GM19324 (cell line): Measurements from ENCODE around the gene PRKG1.
"Not testable (repeated sequence)": the region's sequence is repeated elsewhere in the genome, so short reads cannot be mapped to it uniquely, and the experiment has no call there.

Experiments used
- ATAC-seq: cut with Tn5 transposase; IDR thresholded peaks from one replicate; pipeline ENCODE4 v1.9.1; 2021; ENCODE audit warnings: mild to moderate bottlenecking, moderate library complexity; ENCODE audit not compliant: unreplicated experiment, low FRiP score

Gene PRKG1

DNA sequence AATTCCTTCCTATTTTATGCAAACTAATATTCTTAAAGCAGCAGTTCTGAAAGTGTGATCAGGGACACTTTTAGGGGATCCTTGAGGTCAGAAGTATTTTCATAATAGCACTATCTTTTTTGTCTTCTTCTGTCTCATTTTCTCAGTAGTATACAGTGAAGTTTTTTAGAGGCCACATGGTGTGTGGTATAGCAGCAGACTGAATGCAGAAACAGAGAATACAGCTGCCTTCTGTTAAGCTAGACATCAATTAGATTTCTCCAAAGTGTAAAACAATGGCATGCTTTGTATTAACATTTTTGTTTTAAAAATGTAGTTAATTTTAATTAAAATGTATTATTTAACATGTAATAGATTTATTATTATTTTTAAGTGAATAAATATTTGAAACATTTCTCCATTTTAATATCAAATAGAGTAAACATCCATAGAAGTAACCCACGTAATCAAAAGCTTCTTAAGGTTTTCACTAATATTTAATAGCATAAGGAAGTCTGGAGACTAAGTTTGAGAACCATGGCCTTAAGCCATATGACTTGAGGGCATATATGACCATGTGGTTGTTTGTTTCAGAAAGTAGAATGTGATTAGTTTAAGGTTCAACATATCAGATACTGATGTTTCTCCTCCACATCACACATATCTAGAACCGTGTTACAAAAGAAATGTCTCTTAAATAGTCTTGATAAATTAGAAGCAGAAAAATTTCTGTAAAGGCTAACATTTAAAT lies 94.0 kb downstream of the PRKG1 start:
- ATAC-seq: no peak

DNA sequence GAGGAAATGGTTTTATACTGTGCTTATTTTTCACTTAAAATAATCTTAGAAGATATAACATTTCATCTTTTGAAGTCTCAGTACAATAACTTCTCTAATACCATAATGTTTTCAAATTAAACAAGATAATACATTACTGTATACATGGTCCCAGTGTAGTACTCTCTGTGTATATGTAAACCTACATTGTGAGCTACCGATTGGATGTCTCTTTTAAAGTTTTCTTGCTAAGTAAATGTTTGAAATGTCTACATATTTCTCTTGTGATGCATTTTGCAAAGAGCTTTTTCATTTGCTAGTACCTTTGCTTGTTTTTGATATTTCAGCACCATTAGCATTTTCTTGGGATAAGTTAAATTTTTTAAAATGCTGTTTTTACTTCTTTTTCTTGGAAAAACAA lies 94.8 kb downstream of the PRKG1 start:
- no peak for ATAC-seq

DNA sequence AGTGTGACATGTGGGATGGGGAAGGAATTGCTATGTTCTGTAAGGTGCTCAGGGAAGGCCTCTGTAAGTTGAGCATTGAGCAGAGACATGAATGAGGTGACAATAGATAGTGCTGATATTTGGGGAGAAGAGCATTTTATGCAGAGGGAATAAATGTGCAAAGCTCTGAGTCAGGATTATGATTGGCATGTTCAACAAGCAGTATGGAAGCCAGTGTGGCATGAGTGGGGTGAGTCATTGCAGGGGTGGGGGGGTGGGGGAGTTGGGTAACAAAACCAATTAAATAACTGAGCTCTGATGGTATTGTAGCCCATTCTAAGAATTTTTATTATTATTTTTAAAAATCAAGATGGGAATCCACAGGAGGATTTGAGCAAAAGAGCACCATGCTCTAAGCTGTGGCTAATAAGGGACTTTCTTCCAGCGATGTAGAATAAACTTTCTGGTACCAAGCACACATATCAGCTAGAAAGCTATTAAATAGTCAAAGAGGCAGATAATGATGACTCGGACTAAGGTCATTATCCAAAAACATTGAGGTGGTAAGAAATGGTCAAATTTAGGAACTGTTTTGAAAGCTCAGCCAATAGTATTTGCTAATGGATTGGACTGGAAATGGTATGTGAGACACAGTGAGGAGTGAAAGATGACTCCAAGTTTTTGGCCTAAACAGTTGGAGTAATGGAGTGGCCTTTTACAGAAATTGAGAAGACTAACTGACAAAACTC lies 96.4 kb downstream of the PRKG1 start:
- ATAC-seq: no peak

DNA sequence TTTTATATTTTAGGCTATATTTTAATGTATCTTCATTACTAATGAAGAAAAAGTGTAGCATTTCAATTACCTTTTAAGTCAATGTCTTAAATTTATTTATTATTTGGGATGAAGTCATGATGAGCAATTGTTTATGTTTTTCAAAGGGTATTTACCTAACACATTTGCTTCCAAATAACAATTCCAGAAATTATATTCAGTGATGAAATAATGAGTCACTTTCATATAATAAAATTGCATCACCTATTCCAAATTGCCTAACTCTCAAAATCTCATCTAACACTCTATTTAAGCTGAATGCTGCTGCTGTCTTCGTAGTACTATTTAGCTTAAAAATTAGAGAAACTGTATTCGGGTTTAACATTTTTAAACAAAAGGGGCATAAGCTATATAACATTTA lies 97.7 kb downstream of the PRKG1 start:
- ATAC-seq: no peak

DNA sequence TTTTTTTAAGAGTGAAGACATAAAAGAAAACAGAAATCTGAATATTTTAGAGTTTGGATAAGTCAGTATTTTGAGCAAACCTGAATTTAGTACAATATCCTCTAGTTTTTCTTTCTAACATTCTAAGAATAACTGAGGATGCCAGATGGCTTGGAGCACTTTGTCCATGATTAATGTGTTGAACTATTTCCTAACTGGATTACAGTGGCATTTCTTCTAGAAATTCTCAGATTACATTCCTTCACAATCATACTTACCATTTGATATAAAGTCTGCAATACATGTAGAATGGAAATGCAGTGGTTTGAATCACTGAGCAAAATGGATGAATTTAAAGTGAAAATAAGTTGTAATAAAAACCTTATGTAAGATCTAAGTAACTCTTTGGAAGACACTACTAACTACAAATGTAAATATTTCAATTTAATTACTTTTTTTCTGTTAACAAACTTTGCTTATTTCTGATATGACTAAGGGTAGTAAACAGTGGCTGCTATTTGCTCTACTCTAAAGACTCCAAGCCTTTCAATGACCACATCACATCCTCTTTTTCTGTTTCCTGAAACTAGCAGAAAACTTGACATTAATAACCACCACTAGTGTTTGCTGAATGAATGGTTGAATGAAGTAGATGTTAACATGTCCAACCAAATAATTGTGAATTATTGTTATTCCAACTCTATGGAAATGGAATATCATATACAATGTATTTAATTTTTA lies 102.8 kb downstream of the PRKG1 start:
- no peak for ATAC-seq

DNA sequence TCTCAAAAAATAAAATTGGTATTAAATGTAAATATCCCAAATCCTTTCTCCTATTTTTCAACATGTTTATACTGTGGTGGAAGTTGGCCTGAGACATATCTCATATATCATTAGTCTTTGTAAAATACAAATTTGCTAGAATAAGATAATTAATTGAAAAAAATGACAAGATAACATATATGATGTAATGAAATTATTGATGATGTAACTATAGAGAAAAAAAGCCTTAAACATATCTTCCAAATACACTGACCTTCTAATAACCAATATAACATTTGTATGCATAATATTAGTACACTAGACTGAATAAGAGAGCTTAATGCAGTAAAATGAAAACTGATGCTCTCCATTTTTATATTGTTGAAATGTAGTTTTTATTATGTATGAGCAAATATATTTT lies 104.3 kb downstream of the PRKG1 start:
- ATAC-seq: no peak

DNA sequence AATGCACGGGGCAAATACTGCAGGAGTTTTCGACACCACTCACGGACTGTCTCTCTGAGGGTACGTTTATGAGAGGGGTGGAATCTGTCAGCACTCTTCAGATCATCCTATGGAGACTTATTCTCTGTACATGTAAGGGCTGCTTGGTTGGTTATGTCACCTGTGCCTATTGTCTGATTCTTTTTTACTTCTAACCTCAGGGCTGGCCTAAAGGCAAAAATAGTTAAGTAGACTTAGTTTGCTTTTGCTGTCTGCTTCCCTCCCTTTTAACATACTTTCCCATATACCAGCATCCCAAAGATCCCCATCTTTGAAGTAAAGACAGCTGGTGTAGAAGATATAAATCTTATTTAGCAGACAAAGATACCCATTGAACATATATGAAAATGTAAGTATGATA lies 105.9 kb downstream of the PRKG1 start:
- ATAC-seq: no peak

DNA sequence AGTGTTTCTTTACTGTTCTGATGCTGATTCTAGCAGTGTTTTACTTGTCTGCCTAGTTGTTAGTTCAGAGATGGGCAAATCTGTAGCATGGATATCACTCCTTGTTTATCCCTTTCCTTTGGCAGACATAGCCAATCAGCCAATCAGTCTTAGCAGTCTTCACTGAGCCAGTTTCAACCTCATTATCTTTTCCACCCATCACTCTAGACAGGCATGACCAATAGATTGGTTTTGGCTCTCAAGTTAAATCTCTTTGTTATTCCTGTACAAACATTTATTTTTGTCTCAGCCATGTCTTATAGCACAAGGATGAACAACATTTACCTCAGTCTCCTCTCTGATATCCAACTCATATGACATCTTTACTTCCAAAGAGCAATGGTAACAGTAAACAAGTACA lies 109.5 kb downstream of the PRKG1 start:
- ATAC-seq: no peak

DNA sequence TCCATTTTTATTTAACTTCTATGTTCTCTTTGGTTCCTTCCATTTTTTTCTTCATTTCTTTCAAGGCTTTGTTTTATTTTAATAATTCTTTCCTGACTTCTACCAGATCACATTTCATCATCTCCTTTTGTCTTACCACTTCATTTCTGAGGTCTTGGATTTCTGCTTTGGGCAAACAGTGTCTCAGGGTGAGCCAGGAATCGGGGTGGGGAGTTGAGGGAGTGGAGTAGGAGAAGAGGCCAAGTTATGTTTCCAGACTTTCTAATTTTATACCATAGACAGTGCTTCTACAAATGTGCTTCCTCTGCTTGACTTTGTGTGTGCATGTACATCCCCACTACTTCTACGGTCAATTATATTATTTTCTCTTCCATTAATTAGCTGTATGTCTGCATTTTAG lies 112.1 kb downstream of the PRKG1 start:
- ATAC-seq: no peak

DNA sequence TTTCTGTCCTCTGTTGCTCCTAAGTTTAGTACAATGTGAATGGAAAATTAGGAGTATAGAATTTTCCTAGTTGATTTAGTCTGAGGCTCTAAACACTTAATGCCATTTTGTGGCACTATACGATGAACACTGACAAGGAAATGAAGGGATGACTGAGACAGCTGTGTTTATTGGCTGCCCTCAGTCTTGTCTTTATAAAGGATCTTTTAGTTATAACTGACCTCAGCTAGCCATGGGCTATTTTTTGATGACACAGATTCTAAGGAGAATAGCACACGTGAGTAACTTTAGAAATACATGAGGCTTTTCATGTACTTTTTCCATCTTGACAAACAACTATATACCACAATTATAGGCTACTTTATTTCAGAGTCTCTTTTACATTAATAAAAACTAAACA lies 113.7 kb downstream of the PRKG1 start:
- no peak for ATAC-seq

DNA sequence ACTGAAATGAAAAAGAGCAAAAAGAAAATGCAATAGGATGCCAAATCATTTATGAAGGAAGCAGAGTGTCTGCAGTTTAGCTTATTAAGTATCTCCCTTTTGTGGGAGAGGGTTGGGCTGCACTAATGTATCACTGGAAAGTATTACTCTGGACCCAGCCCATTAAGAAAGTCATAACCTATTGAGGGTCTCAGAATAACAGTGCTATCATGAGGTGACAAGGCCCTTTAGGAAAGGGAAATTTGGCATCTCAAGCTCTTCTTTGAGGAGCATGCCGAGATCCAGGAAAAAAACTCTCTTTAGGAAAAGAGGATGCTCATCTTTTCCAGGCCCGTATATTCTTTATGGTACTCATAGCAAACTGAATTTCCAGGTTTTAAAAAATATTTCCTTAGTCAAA lies 114.6 kb downstream of the PRKG1 start:
- ATAC-seq: no peak

DNA sequence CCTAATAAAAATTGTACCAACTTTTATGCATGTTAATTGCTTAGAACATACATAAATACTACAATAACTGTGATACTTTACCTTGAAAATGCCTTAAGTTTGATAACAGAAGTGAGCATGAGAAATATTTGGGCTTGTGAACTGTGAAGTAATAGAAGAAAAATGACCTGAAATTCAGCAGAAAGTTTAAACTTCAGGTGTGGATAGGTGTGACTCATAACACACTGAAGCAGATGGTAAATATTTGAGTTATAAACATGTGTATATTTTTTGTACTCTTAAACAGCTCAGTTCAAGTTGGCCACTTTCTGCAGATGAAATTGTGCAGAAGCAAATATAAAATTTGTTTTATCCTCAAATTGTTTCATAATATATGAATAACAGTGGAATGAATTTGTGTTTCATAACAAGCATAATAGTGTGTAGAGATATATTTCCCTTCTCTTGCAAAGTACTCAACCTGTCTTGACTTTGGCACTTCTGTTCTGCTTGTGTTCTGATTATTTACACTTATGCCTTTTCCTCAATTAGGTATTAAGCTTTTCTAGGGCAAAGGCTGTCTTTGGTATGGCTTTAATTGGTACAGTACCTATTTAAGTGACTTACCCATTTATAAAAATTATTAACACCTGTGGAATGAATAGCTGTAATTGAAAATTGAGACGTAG lies 122.4 kb downstream of the PRKG1 start:
- no peak for ATAC-seq

DNA sequence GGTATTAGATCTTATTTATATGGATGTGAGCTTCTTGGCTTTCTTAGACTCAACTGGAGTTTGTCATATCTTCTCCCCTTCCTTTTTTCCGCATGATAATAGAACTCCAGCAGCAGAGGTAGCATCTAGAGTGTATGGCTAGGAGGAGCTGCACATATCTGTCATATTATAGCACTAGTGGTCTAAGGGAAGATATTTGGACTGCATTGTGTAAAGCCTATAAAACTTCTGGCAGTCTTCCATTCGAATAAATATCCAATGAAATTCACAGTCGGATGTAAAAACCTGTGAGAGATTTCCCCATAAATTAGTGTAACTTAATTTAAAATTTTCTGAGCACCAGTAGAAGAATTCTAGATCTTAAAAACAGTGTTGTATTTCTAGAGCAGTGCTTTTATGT lies 123.9 kb downstream of the PRKG1 start:
- no peak for ATAC-seq

DNA sequence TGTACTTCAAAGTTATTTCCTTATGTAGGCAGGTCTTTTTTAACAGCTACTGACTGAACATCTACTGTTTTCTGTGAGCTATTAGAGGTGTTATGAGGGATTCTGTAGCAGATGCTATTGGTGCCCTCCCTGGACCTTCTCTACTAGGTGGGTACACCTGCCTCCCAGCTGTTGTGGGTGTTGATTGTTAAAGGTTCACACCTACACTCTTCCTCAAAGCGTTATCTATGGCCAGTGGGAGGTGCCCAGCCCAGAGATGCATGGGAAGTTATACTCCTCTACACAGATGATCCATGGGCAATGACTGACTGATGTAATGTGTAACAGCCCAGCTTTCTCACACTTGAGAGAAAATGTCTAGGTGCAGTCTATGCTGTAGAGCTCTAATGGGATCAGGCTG lies 127.7 kb downstream of the PRKG1 start:
- ATAC-seq: no peak

DNA sequence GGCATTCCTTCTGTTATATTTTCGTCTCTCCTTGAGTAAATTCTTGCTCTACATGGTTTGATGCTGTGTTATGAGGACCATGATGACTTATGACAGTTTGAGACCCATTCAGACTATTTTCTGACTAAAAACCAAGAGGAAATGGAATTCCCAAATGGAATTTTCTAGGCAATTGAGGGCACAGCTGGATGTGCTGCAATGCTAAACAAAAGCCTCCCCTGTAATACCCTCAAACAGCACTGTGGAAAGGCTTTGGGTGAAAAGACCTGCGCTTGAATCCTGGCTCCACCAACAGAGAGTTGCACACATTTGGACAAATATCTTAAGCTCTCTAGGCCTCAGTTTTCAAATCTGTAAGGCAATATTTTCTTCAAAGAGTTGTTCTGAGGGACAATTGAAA lies 129.1 kb downstream of the PRKG1 start:
- no peak for ATAC-seq

DNA sequence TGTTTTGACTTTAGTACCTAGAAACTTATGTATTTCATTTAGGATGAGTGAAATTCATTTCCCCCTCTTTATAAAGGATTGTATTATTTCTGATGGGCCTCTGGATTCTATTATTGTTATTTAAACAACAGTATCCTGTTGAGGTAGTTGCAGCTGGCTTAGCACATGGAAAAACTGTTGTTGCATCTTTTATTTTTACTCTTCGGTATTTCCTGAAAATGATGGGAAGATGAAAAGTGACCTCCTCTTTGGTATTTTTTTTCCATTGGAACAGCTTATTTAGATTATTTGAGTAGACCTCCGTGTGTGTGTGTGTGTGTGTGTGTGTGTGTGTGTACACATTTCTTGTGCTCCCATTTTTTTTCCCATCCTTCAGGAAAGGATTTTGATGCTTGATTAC lies 129.8 kb downstream of the PRKG1 start:
- no peak for ATAC-seq

DNA sequence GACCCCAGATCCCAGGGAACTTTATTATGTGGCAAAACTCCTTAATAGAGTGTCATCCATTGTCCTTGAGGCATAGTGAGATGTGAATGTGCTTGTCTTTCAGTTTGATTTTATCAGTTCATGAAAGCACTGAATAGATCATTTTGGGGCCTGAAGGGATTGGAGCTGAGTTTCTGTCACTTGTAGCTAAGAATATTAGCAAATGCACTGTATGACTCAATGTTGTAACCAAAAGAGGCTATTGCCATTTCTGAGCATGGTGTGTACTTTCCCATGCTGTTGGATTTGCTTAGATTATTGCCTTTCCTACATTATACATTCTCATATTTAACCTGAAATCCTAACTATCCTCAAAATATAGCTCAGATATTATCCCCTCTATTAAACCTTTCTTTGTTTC lies 130.4 kb downstream of the PRKG1 start:
- ATAC-seq: no peak

DNA sequence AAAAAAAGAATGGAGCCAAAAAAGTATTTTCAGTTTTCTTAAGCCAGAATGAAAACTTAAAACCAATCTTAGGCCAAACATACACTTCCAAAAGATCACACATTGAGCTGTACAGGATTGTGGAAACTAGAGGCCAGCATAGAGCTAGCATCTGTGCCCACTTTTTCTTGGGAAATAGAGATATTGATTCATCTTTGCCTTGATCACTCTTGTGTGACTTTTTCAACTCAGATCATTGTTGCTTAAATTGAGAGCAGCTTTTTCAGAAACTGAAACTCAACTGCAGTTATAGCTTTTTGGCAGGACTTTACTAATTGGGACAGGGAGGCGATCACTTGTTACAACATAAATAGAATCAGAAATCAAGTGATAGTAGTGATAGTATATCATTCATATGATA lies 132.2 kb downstream of the PRKG1 start:
- no peak for ATAC-seq

DNA sequence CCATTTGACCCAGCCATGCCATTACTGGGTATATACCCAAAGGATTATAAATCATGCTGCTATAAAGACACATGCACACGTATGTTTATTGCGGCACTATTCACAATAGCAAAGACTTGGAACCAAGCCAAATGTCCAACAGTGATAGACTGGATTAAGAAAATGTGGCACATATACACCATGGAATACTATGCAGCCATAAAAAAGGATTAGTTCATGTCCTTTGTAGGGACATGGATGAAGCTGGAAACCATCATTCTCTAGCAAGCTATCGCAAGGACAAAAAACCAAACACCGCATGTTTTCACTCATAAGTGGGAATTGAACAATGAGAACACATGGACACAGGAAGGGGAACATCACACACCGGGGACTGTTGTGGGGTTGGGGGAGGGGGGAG lies 138.7 kb downstream of the PRKG1 start:
- ATAC-seq: not testable (repeated sequence)

DNA sequence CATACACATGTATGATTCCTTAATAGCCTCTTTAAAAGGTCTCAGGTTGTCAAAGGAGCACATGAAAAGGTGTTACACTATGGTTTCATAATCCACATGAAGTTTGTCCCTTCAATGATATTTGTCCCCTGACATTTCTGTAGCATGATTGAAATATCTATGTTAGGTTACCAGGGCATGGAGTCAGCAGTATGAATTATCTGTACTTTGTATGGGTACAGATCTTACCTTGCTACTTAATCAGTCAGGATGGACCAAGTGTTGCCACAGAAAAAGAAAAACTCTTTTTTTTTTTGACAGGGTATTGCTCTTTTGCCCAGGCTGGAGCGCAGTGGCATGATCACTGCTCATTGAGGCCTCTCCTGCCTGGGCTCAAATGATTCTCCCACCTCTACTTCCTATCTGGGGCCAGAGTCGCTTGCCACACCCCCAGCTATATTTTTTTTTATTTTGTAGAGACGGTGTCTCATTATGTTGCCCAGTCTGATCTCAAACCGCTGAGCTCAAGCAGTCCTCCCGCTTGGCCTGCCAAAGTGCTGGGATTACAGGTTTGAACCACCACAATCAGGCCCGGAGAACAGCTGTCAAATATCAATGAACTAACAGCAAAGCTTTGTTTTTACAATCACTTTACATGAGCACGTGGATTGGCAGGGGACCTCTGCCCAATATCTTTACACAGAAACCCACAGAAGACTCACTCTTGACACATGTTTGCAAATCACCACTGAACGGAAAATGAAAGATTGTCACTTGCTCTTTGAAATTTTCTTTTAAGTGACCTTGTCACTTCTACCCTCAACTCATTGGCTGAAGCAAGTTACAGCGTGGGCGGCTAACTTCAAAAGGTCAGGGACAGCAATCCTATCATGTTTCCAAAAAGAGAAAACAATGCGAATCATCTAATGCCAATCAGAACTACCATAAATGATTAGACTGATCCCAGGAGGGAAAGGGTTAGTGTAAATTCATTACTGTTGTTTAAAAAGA lies 140.2 kb downstream of the PRKG1 start:
- ATAC-seq: no peak
